GOT3 (cell line): Measurements from ENCODE around the gene POLR2H.
A peak's percentile ranks its signal among the peaks of the same experiment; 100 is the strongest.

Source experiments
- DNase-seq: peaks from one replicate; lab custom pipeline; 2025; ENCODE audit warnings: mixed read lengths; lab: John Stamatoyannopoulos, UW

The POLR2H gene

DNA sequence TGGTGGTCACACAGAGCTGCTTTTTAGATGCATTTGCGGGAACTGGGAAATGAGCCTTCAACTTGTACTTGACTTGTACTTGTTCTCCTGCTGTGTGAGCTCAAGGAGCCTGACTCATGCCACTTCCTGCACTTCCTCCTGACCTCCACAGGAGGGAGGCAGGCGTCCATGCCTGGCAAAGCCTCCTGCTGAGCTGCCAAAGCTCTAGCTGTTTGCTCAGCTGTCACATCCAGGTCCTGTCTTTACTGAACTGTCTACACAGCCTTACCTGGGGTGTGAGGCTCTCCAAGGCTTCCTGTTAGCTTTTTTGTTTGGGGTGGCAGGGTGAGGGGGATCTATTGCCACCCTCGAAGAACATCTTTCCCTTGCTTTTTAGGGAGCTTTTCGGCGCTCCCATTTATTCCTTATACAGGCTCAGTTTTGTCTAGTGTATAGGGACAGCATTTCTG lies 10.1 kb downstream of the POLR2H start:
- peak; percentile 51 for DNase-seq

GRCh38 chr3:184372296-184372821 lies 10.8 kb downstream of the POLR2H start:
- no peak for DNase-seq

- DNase-seq = no peak
Measured at GRCh38 chr3:184372911-184373310, 11.4 kb downstream of the POLR2H start.

DNA sequence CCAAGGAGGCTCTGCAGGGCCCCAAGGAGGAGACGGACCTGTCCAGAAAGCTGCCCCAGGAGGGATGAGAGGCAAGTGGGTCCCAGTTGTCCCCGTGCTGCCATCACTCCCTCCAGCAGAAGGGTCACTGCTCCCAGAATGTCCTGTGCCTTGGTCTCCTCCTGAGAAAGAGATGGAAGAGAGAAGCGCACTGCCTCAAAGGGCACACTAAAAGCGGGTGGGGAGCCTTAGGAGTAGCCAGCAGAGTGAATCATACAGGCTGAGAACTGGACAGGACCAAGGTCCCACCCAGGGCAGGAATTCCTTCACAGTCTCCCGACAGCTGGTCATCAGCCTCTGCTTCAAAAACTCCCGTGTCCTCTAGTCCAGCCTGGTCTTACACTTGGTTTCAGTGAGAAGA lies 11.9 kb downstream of the POLR2H start:
- no peak for DNase-seq

- no peak for DNase-seq
Measured at GRCh38 chr3:184375747-184376461, 14.4 kb downstream of the POLR2H start.

DNA sequence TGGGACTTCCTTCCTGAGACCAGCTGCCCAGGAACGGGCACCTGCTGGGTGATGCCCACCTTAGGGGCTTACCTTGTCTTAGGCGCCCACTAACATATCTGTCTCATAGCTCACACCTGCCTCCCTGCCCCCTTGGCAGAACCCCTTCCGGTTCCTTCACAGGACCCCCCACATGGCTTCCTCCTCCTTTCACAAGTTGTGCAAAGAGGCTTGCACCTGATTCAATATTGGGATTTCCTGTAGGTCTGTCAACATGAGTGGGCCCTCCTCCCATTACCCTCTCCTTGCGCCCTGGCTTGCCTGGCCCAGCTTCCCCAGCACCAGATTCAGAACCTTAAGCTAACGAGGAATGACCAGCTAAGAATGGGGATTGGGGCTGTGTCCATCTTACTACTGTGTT lies 15.9 kb downstream of the POLR2H start:
- DNase-seq = no peak

DNA sequence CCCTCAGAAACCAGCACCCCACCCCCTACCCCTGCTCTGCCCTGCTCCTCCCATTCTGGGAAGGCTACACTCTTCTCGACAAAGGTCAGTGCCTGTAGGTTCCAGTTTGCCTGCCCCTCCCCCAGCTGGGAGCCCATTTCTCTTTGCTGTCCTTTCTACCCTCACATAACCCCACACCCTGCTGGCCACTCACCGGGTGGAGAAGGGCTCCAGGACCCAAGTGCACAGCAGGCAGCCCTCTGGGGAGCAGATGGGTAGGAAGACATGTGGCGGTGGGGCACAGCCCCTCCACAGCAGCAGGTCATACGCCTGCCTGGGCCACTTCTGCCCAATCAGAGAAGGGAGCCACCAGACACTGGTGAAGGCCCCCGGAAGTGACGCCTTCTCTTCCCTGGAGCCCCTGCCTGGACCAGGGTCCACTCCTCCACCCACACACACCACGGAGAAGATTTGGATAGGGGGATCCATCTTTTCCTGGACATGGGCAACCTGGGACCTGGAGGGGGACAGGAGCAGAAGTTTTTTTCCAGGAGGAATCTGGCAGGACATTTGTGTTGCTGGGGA lies 16.5 kb downstream of the POLR2H start, which contains the start of gene THPO:
Gene THPO (minus strand): TSS at position 326 of the 564 bp plus-strand sequence. CDS start 1,948 bp downstream, outside the sequence.
- DNase-seq = no peak

- DNase-seq = no peak
Measured at GRCh38 chr3:184378651-184379357, 17.3 kb downstream of the POLR2H start.

- DNase-seq = no peak
Measured at GRCh38 chr3:184379358-184380184, 18.1 kb downstream of the POLR2H start, which contains the start of gene CHRD. TSS of gene CHRD (plus strand) at chr3:184380054. CDS start at chr3:184380319, 265 bp downstream.

GRCh38 chr3:184380185-184380626 lies 18.7 kb downstream of the POLR2H start:
- no peak for DNase-seq

GRCh38 chr3:184380627-184381260 lies 19.2 kb downstream of the POLR2H start:
- no peak for DNase-seq

DNA sequence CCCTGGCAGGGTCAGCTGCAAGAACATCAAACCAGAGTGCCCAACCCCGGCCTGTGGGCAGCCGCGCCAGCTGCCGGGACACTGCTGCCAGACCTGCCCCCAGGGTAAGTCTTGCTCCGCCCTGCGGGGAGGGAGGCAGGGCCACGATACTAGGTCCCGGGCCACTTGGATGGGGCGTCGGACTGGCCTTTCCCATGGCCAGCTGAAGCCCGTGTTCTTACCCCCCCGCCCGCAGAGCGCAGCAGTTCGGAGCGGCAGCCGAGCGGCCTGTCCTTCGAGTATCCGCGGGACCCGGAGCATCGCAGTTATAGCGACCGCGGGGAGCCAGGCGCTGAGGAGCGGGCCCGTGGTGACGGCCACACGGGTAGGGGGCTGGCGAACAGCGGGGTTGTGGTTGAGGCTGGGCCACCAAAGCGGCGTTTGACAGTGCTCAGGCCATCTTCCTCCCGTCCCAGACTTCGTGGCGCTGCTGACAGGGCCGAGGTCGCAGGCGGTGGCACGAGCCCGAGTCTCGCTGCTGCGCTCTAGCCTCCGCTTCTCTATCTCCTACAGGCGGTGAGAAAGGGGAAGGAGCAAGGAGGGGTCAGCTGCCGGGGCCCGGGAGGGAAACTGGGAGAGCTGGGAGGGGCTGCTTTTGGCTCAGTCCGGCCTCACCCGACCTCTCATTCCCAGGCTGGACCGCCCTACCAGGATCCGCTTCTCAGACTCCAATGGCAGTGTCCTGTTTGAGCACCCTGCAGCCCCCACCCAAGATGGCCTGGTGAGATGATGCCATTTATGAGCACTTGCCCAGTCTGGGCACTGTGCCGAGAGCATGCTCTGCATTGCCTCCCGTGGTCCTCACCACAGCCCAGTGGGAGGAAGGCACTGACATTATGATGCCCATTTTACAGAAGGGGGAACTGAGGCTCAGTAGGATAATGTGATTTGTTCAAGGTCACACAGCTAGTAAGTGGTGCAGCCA lies 20.0 kb downstream of the POLR2H start:
- no peak for DNase-seq

GRCh38 chr3:184382326-184383032 lies 21.0 kb downstream of the POLR2H start:
- DNase-seq = no peak

DNA sequence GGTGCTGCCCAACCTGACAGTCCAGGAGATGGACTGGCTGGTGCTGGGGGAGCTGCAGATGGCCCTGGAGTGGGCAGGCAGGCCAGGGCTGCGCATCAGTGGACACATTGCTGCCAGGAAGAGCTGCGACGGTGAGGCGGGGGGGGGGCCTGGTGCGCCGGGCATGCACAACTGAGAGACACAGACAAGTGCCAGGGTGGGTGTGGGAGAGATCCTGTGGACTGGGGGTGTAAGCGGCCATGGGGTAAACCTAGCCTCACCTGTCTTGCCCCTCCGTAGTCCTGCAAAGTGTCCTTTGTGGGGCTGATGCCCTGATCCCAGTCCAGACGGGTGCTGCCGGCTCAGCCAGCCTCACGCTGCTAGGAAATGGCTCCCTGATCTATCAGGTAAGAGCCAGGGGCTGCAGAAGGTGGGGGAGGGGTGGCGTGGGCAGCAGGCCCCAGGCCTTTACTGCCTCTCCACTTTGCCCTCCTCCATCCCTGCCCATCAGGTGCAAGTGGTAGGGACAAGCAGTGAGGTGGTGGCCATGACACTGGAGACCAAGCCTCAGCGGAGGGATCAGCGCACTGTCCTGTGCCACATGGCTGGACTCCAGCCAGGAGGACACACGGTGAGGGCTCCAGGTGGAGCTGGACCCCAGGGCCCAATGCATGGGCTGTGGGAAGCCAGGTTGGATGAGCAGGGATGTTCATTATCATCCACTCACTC lies 21.7 kb downstream of the POLR2H start:
- no peak for DNase-seq

DNA sequence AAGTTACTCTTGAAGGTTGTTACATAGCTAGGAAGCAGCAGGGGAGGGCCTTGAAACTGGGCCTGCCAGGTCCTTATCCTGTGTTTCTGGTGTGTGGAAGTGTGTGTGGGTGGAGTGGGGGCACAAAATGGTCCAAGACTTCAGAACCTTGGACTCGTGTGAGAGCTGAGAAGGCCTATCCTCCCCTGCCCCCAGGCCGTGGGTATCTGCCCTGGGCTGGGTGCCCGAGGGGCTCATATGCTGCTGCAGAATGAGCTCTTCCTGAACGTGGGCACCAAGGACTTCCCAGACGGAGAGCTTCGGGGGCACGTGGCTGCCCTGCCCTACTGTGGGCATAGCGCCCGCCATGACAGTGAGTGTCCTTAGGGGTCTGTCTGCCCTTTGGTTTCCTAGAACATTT lies 22.8 kb downstream of the POLR2H start:
- no peak for DNase-seq

DNA sequence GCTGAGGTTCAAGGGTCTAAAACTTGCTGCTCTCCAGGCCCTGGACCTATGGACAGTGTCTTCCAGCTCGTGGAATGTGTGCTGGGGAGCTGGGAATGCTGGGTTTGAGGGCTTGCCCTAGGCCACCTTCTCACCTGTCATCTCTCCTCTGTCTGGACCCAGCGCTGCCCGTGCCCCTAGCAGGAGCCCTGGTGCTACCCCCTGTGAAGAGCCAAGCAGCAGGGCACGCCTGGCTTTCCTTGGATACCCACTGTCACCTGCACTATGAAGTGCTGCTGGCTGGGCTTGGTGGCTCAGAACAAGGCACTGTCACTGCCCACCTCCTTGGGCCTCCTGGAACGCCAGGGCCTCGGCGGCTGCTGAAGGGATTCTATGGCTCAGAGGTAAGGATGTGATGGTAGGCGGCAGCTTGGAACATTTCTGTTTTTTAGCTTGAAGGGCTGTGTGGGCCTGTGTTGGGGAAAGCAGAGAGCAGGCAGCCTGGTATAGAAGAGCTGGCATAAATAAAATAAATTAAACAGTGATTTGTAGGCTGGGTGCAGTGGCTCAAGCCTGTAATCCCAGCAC lies 23.4 kb downstream of the POLR2H start:
- DNase-seq = no peak

- DNase-seq = no peak
Measured at GRCh38 chr3:184386047-184386806, 24.7 kb downstream of the POLR2H start.
